HCT116 (cell line): ENCODE results near the gene DPH3. TPM values are rescaled to one million over a fixed set of nuclear protein-coding genes. Genes with fewer than 3 reads are reported as not detected.

ENCODE experiments used
- ATAC-seq: fragments of 200-7000 bp; cut with Tn5 transposase; 2 replicates; pipeline ENCODE4 v1.9.1; 2020; ENCODE audit warnings: mild to moderate bottlenecking, moderate library complexity
- BruUV-seq: library from RNA; stranded (reverse); fragments of 400-500 nt; replicated peaks from 2 replicates; lab custom pipeline; 2021; lab: Mats Ljungman, UMichigan
- CTCF ChIA-PET: fragments of 300-600 bp; sonication (Branson Sonifier 250); formaldehyde crosslinking; loops from one replicate; lab custom pipeline; 2021; ENCODE audit warnings: antibody characterized with exemption; lab: Charles Lee
- POLR2A ChIA-PET: fragments of 300-600, 350-600 bp; sonication (Branson Sonifier 250); formaldehyde crosslinking; loops from one replicate; lab custom pipeline; 2021; ENCODE audit warnings: antibody characterized with exemption; lab: Charles Lee
- RAD21 ChIA-PET, 2 experiments: fragments of 300-600 bp; sonication (Branson Sonifier 250); formaldehyde crosslinking; loops; one replicate each; lab custom pipeline; 2023; ENCODE audit warnings: low total read pairs in 2 of 2; ENCODE audit not compliant: uncharacterized antibody in 2 of 2, unreplicated experiment in 2 of 2, low non-redundant PET in 1 of 2; lab: Charles Lee
- DNase-seq: peaks from one replicate; pipeline ENCODE4 v3.0.0-alpha.2; 2010; ENCODE audit warnings: low read depth, low spot score
- H2AFZ ChIP-seq: fragments of 200-600 bp; shearing (Covaris generic), sonication (generic); 2 replicates; pipeline ENCODE4 v1.6.1; 2017; ENCODE audit warnings: low read depth, mixed run types, mixed read lengths, antibody characterized with exemption, low read length; ENCODE audit not compliant: poor library complexity, severe bottlenecking
- H3K27ac ChIP-seq: 2 replicates; pipeline ENCODE4 v1.5.1; 2012; ENCODE audit warnings: low read depth, low read length
- H3K27me3 ChIP-seq: fragments of 200-600 bp; sonication (generic); 2 replicates; pipeline ENCODE4 v1.6.1; 2016; ENCODE audit warnings: mixed run types, low read length, mixed read lengths; ENCODE audit not compliant: insufficient read depth
- H3K36me3 ChIP-seq, 2 experiments: fragments of 200-500 bp in 1 of 2; fragments of 200-600 bp in 1 of 2; sonication (Bioruptor generic) in 1 of 2; sonication (generic) in 1 of 2; 2 replicates each; pipeline versions ENCODE4 v1.5.1 to v1.6.1; 2014 to 2016; ENCODE audit warnings: low read length in 2 of 2, inconsistent platforms in 1 of 2, mixed read lengths in 1 of 2, mixed run types in 1 of 2; ENCODE audit not compliant: insufficient read depth in 2 of 2, control insufficient read depth in 1 of 2
- H3K4me1 ChIP-seq, 2 experiments: fragments of 200-600 bp in 1 of 2; sonication (generic) in 1 of 2; 2 replicates each; pipeline versions ENCODE4 v1.5.1 to v1.6.1; 2012 to 2017; ENCODE audit warnings: low read length in 2 of 2, inconsistent platforms in 1 of 2, mild to moderate bottlenecking in 1 of 2, mixed read lengths in 1 of 2, mixed run types in 1 of 2, moderate library complexity in 1 of 2; ENCODE audit not compliant: insufficient read depth in 2 of 2, control insufficient read depth in 1 of 2
- H3K4me2 ChIP-seq: fragments of 200-600 bp; sonication (generic); 2 replicates; pipeline ENCODE4 v1.6.1; 2017; ENCODE audit warnings: mixed run types, low read length, mixed read lengths
- H3K4me3 ChIP-seq, 2 experiments: fragments of 200-600 bp in 1 of 2; sonication (generic) in 1 of 2; replicated peaks in 1 of 2; 2 replicates each; pipeline ENCODE4 v1.5.1; 2011 to 2016; ENCODE audit warnings: low read length in 2 of 2, control low read depth in 1 of 2, low read depth in 1 of 2, mild to moderate bottlenecking in 1 of 2, mixed read lengths in 1 of 2, mixed run types in 1 of 2
- H3K79me2 ChIP-seq: fragments of 200-600 bp; sonication (generic); 2 replicates; pipeline ENCODE4 v1.6.1; 2017; ENCODE audit warnings: mild to moderate bottlenecking, mixed run types, low read length, moderate library complexity, mixed read lengths; ENCODE audit not compliant: insufficient read depth
- H3K9ac ChIP-seq: fragments of 200-600 bp; sonication (generic); 2 replicates; pipeline ENCODE4 v1.6.1; 2016; ENCODE audit warnings: low read length, mixed read lengths
- H3K9me2 ChIP-seq: fragments of 200-600 bp; sonication (generic), shearing (Covaris generic); 2 replicates; pipeline ENCODE4 v1.6.1; 2017; ENCODE audit warnings: mixed run types, mild to moderate bottlenecking, moderate library complexity; ENCODE audit not compliant: insufficient read depth
- H3K9me3 ChIP-seq, 2 experiments: fragments of 200-500 bp in 1 of 2; fragments of 200-600 bp in 1 of 2; sonication (Bioruptor generic) in 1 of 2; sonication (generic) in 1 of 2; 2 replicates each; pipeline ENCODE4 v1.6.1; 2014 to 2017; ENCODE audit warnings: low read length in 2 of 2, mixed read lengths in 2 of 2, inconsistent platforms in 1 of 2, low read depth in 1 of 2, mild to moderate bottlenecking in 1 of 2, mixed run types in 1 of 2, moderate library complexity in 1 of 2; ENCODE audit not compliant: control insufficient read depth in 1 of 2, insufficient read depth in 1 of 2
- H4K20me1 ChIP-seq: fragments of 200-600 bp; sonication (generic), shearing (Covaris generic); 2 replicates; pipeline ENCODE4 v1.6.1; 2017; ENCODE audit warnings: mixed run types, mild to moderate bottlenecking, moderate library complexity; ENCODE audit not compliant: insufficient read depth
- ATF3 ChIP-seq: IDR thresholded peaks from 2 replicates; pipeline ENCODE4 v1.6.1; 2012
- CBX3 ChIP-seq: IDR thresholded peaks from 2 replicates; pipeline ENCODE4 v1.6.1; 2012; ENCODE audit warnings: low read depth
- CTCF ChIP-seq, 3 experiments: fragments of 200-600 bp in 1 of 3; sonication (generic) in 1 of 3; IDR thresholded peaks in 2 of 3; conservative IDR thresholded peaks in 1 of 3; 2 replicates each; pipeline ENCODE4 v1.5.1; 2012 to 2017; ENCODE audit warnings: low read depth in 2 of 3, low read length in 2 of 3, antibody characterized with exemption in 1 of 3, borderline replicate concordance in 1 of 3, control low read depth in 1 of 3, mild to moderate bottlenecking in 1 of 3, mixed read lengths in 1 of 3, mixed run types in 1 of 3, moderate library complexity in 1 of 3; ENCODE audit not compliant: insufficient read depth in 1 of 3
- EZH2phosphoT487 ChIP-seq: fragments of 200-600 bp; IDR thresholded peaks from 2 replicates; pipeline ENCODE4 v1.6.1; 2018; ENCODE audit warnings: antibody characterized with exemption, borderline replicate concordance
- RAD21 ChIP-seq: IDR thresholded peaks from 2 replicates; pipeline ENCODE4 v1.6.1; 2012; ENCODE audit warnings: low read depth, mild to moderate bottlenecking
- SIN3A ChIP-seq: IDR thresholded peaks from 2 replicates; pipeline ENCODE4 v1.6.1; 2012; ENCODE audit warnings: low read depth
- SP1 ChIP-seq: IDR thresholded peaks from 2 replicates; pipeline ENCODE4 v1.6.1; 2012; ENCODE audit warnings: low read depth
- TCF7L2 ChIP-seq: IDR thresholded peaks from 2 replicates; pipeline ENCODE4 v1.7.0; 2011; ENCODE audit warnings: borderline replicate concordance, inconsistent platforms; ENCODE audit not compliant: insufficient read depth, insufficient read length; ENCODE audit errors: extremely low read depth
- YY1 ChIP-seq: IDR thresholded peaks from 2 replicates; pipeline ENCODE4 v1.6.1; 2011; ENCODE audit warnings: low read length, low read depth, moderate library complexity, mild to moderate bottlenecking; ENCODE audit not compliant: insufficient replicate concordance; ENCODE audit errors: extremely low read depth
- ZNF274 ChIP-seq: fragments of 200-500 bp; sonication (Bioruptor generic); IDR thresholded peaks from 2 replicates; pipeline ENCODE4 v1.6.1; 2014; ENCODE audit warnings: mild to moderate bottlenecking, low read depth, low read length, inconsistent platforms
- intact Hi-C: fragments of 100-400 bp; cut with micrococcal nuclease; formaldehyde crosslinking; loops from 2 replicates; pipeline ENCODE4 v1.10.0; 2022
- total RNA-seq: library from RNA; stranded (reverse); gene quantifications from one replicate; pipeline ENCODE4 v1.2.1, GENCODE V29; 2021; ENCODE audit not compliant: unreplicated experiment

Gene DPH3
- total RNA-seq, 1 experiment from 2014 or later = 13.8 TPM

GRCh38 chr3:16227566-16227965 is 37.2 kb downstream of the DPH3 start:
- TF ChIP-seq ATF3 (no peak), SIN3A (no peak), YY1 (no peak), EZH2phosphoT487 (no peak), ZNF274 (no peak), CTCF (IDR thresholded peaks at IDR 0.05 in 2 of 3, conservative IDR thresholded peaks at IDR 0.05 in 1 of 3; ENCODE audit: borderline replicate concordance in 1 of 3, insufficient read depth in 1 of 3, low read depth in 2 of 3, low read length in 2 of 3) (no peak), SP1 (no peak), CBX3 (no peak), TCF7L2 (no peak), RAD21 (no peak)
- intact Hi-C loops = no loop called here
- H3K36me3 ChIP-seq = no peaks in the 10 kb centered on the region
- ChIA-PET POLR2A (no interaction called here), RAD21 (no interaction called here), CTCF (no interaction called here)
- no peak overlapping the region for H3K27ac ChIP-seq
- no peaks in the 10 kb centered on the region for H3K9me2 ChIP-seq
- DNase-seq (no peak), ATAC-seq (no peak)
- no peaks in the 10 kb centered on the region for H3K9me3 ChIP-seq
- no peak overlapping the region for H3K4me2 ChIP-seq
- no peaks in the 10 kb centered on the region for H4K20me1 ChIP-seq
- no peak overlapping the region for H3K9ac ChIP-seq
- no peaks in the 10 kb centered on the region for H3K79me2 ChIP-seq
- H3K4me1 ChIP-seq = no peaks in the 10 kb centered on the region
- no peak overlapping the region for H3K4me3 ChIP-seq
- no peaks in the 10 kb centered on the region for H3K27me3 ChIP-seq
- BruUV-seq = no TSS peak
- no peak overlapping the region for H2AFZ ChIP-seq
